SH-SY5Y (cell line): ENCODE results near the gene TENT4A.

Experiments
- GATA2 ChIP-seq: IDR thresholded peaks from 2 replicates; pipeline ENCODE4 v1.6.1; 2011; ENCODE audit warnings: mild to moderate bottlenecking, low read depth, low read length
- GATA3 ChIP-seq: IDR thresholded peaks from 2 replicates; pipeline ENCODE4 v1.6.1; 2011; ENCODE audit warnings: low read depth, mild to moderate bottlenecking, low read length, moderate library complexity

DNA sequence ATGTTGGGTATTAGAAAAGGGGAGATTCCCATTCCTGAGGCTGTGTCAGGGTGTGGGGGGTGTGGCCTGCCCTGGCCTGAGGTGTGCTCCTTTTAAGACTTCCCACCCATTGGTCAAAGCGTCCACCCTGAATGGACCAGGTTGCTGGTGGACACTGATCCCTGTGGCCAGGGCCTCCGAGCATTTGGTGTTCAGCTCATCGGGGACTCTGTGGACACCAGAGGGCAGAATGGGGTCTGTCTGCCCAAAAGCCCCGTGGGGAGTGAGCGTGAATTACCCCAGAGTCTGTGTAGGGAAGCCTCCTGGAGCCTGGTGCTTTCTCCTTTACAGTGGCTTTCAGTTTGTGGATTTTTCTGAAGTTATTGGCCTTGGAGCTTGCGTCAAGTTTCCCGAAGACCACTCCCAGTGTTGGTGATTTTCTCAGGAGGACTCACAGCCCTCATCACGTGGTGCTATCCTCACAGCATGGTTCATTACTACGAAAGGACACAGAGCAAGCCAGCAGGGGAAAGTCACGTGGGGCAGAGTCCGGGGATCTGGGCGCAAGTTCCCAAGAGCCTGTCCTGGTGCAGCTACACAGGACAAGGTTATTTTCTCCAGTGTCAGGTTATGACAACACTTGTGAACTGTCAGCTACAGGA, 55.5 kb downstream of the TENT4A start:
- TF ChIP-seq GATA3 (no peak), GATA2 (no peak)
